ENCODE measurements around the gene CHRNB2. TPM values are rescaled to one million over a fixed set of nuclear protein-coding genes. Genes with fewer than 3 reads are reported as not detected.

Gene CHRNB2
- total and polyA plus RNA-seq, 4 donors = 5.8 to 24.1 (median 19.1) TPM

GRCh38 chr1:154536570-154536969 is 31.0 kb upstream of the CHRNB2 start:
- WGBS (ENCODE audit: insufficient coverage) = 46% methylated on average over 6 of the region's 7 CpGs
- no peak for DNase-seq (ENCODE audit: low read depth in 4 of 6, low spot score in 6 of 6)
- H3K27me3 ChIP-seq (ENCODE audit: control insufficient read depth, insufficient read depth, low read length) = no peaks in the 10 kb centered on the region
- H3K9me3 ChIP-seq (ENCODE audit: control insufficient read depth, insufficient read depth, low read length) = no peaks in the 10 kb centered on the region
- H3K4me1 ChIP-seq (ENCODE audit: control insufficient read depth, insufficient read depth, low read length) = no peaks in the 10 kb centered on the region
- H3K4me3 ChIP-seq (ENCODE audit: low read depth, low read length) = no peak overlapping the region
- H3K36me3 ChIP-seq (ENCODE audit: control insufficient read depth, insufficient read depth, low read length) = no peaks in the 10 kb centered on the region
- H3K27ac ChIP-seq (ENCODE audit: low read depth, low read length) = no peak overlapping the region

GRCh38 chr1:154539486-154540483 is 27.8 kb upstream of the CHRNB2 start:
- H3K9me3 ChIP-seq (ENCODE audit: control insufficient read depth, insufficient read depth, low read length) = no peaks in the 10 kb centered on the region
- H3K36me3 ChIP-seq (ENCODE audit: control insufficient read depth, insufficient read depth, low read length) = no peaks in the 10 kb centered on the region
- 91% methylated on average over 6 of the region's 9 CpGs for WGBS (ENCODE audit: insufficient coverage)
- no peak overlapping the region for H3K4me3 ChIP-seq (ENCODE audit: low read depth, low read length)
- DNase-seq (ENCODE audit: low read depth in 4 of 6, low spot score in 6 of 6) = no peak
- no peaks in the 10 kb centered on the region for H3K4me1 ChIP-seq (ENCODE audit: control insufficient read depth, insufficient read depth, low read length)
- H3K27ac ChIP-seq (ENCODE audit: low read depth, low read length) = no peak overlapping the region
- H3K27me3 ChIP-seq (ENCODE audit: control insufficient read depth, insufficient read depth, low read length) = no peaks in the 10 kb centered on the region

GRCh38 chr1:154541231-154541630 is 26.3 kb upstream of the CHRNB2 start:
- Histone ChIP-seq H3K27ac (ENCODE audit: low read depth, low read length) (no peak overlapping the region), H3K4me1 (ENCODE audit: control insufficient read depth, insufficient read depth, low read length) (no peaks in the 10 kb centered on the region), H3K36me3 (ENCODE audit: control insufficient read depth, insufficient read depth, low read length) (no peaks in the 10 kb centered on the region), H3K9me3 (ENCODE audit: control insufficient read depth, insufficient read depth, low read length) (no peaks in the 10 kb centered on the region), H3K4me3 (ENCODE audit: low read depth, low read length) (no peak overlapping the region), H3K27me3 (ENCODE audit: control insufficient read depth, insufficient read depth, low read length) (no peaks in the 10 kb centered on the region)
- DNase-seq (ENCODE audit: low read depth in 4 of 6, low spot score in 6 of 6) = no peak
- WGBS (ENCODE audit: insufficient coverage) = 48% methylated on average over 6 of the region's 6 CpGs

GRCh38 chr1:154546264-154547063 is 21.1 kb upstream of the CHRNB2 start:
- WGBS (ENCODE audit: insufficient coverage) = 20% methylated on average over 1 of the region's 13 CpGs
- Histone ChIP-seq H3K27ac (ENCODE audit: low read depth, low read length) (no peak overlapping the region), H3K27me3 (ENCODE audit: control insufficient read depth, insufficient read depth, low read length) (no peaks in the 10 kb centered on the region), H3K4me3 (ENCODE audit: low read depth, low read length) (no peak overlapping the region), H3K4me1 (ENCODE audit: control insufficient read depth, insufficient read depth, low read length) (no peaks in the 10 kb centered on the region), H3K9me3 (ENCODE audit: control insufficient read depth, insufficient read depth, low read length) (no peaks in the 10 kb centered on the region), H3K36me3 (ENCODE audit: control insufficient read depth, insufficient read depth, low read length) (peaks cover 22% of the 10 kb centered on the region)
- peak in 2 of 6 donors; percentile 40 to 52 for DNase-seq (ENCODE audit: low read depth in 4 of 6, low spot score in 6 of 6)

- H3K4me3 ChIP-seq (ENCODE audit: low read depth, low read length) = no peak overlapping the region
- DNase-seq (ENCODE audit: low read depth in 4 of 6, low spot score in 6 of 6) = no peak
- no peaks in the 10 kb centered on the region for H3K27me3 ChIP-seq (ENCODE audit: control insufficient read depth, insufficient read depth, low read length)
- H3K27ac ChIP-seq (ENCODE audit: low read depth, low read length) = no peak overlapping the region
- H3K36me3 ChIP-seq (ENCODE audit: control insufficient read depth, insufficient read depth, low read length) = peaks cover 29% of the 10 kb centered on the region
- H3K4me1 ChIP-seq (ENCODE audit: control insufficient read depth, insufficient read depth, low read length) = no peaks in the 10 kb centered on the region
- no peaks in the 10 kb centered on the region for H3K9me3 ChIP-seq (ENCODE audit: control insufficient read depth, insufficient read depth, low read length)
- WGBS (ENCODE audit: insufficient coverage) = 70% methylated on average over 7 of the region's 11 CpGs
Measured at GRCh38 chr1:154547105-154547732, 20.4 kb upstream of the CHRNB2 start.

GRCh38 chr1:154548028-154548427 is 19.6 kb upstream of the CHRNB2 start:
- Histone ChIP-seq H3K4me1 (ENCODE audit: control insufficient read depth, insufficient read depth, low read length) (no peaks in the 10 kb centered on the region), H3K27me3 (ENCODE audit: control insufficient read depth, insufficient read depth, low read length) (no peaks in the 10 kb centered on the region), H3K36me3 (ENCODE audit: control insufficient read depth, insufficient read depth, low read length) (peaks cover 37% of the 10 kb centered on the region), H3K9me3 (ENCODE audit: control insufficient read depth, insufficient read depth, low read length) (no peaks in the 10 kb centered on the region), H3K4me3 (ENCODE audit: low read depth, low read length) (no peak overlapping the region), H3K27ac (ENCODE audit: low read depth, low read length) (no peak overlapping the region)
- WGBS (ENCODE audit: insufficient coverage) = no CpG with 5 or more reads among the region's 1 CpG
- DNase-seq (ENCODE audit: low read depth in 4 of 6, low spot score in 6 of 6) = no peak

- WGBS (ENCODE audit: insufficient coverage) = 60% methylated on average over 1 of the region's 3 CpGs
Measured at GRCh38 chr1:154549202-154549770, 18.3 kb upstream of the CHRNB2 start.

GRCh38 chr1:154550070-154550469 is 17.5 kb upstream of the CHRNB2 start:
- no peak overlapping the region for H3K4me3 ChIP-seq (ENCODE audit: low read depth, low read length)
- no peak for DNase-seq (ENCODE audit: low read depth in 4 of 6, low spot score in 6 of 6)
- WGBS (ENCODE audit: insufficient coverage) = 89% methylated on average over 3 of the region's 5 CpGs
- no peaks in the 10 kb centered on the region for H3K9me3 ChIP-seq (ENCODE audit: control insufficient read depth, insufficient read depth, low read length)
- no peaks in the 10 kb centered on the region for H3K4me1 ChIP-seq (ENCODE audit: control insufficient read depth, insufficient read depth, low read length)
- no peaks in the 10 kb centered on the region for H3K27me3 ChIP-seq (ENCODE audit: control insufficient read depth, insufficient read depth, low read length)
- no peak overlapping the region for H3K27ac ChIP-seq (ENCODE audit: low read depth, low read length)
- peaks cover 54% of the 10 kb centered on the region for H3K36me3 ChIP-seq (ENCODE audit: control insufficient read depth, insufficient read depth, low read length)

More at GRCh38 chr1:154549202-154549770, 18.3 kb upstream of the CHRNB2 start:
- DNase-seq (ENCODE audit: low read depth in 4 of 6, low spot score in 6 of 6) = no peak
- no peaks in the 10 kb centered on the region for H3K9me3 ChIP-seq (ENCODE audit: control insufficient read depth, insufficient read depth, low read length)
- no peak overlapping the region for H3K4me3 ChIP-seq (ENCODE audit: low read depth, low read length)
- no peaks in the 10 kb centered on the region for H3K4me1 ChIP-seq (ENCODE audit: control insufficient read depth, insufficient read depth, low read length)
- no peaks in the 10 kb centered on the region for H3K27me3 ChIP-seq (ENCODE audit: control insufficient read depth, insufficient read depth, low read length)
- no peak overlapping the region for H3K27ac ChIP-seq (ENCODE audit: low read depth, low read length)
- peaks cover 46% of the 10 kb centered on the region for H3K36me3 ChIP-seq (ENCODE audit: control insufficient read depth, insufficient read depth, low read length)

- WGBS (ENCODE audit: insufficient coverage) = 82% methylated on average over 6 of the region's 6 CpGs
- no peak for DNase-seq (ENCODE audit: low read depth in 4 of 6, low spot score in 6 of 6)
- no peaks in the 10 kb centered on the region for H3K9me3 ChIP-seq (ENCODE audit: control insufficient read depth, insufficient read depth, low read length)
- no peak overlapping the region for H3K4me3 ChIP-seq (ENCODE audit: low read depth, low read length)
- H3K27me3 ChIP-seq (ENCODE audit: control insufficient read depth, insufficient read depth, low read length) = no peaks in the 10 kb centered on the region
- H3K36me3 ChIP-seq (ENCODE audit: control insufficient read depth, insufficient read depth, low read length) = peaks cover 60% of the 10 kb centered on the region
- H3K27ac ChIP-seq (ENCODE audit: low read depth, low read length) = no peak overlapping the region
- no peaks in the 10 kb centered on the region for H3K4me1 ChIP-seq (ENCODE audit: control insufficient read depth, insufficient read depth, low read length)
Measured at GRCh38 chr1:154550657-154551056, 16.9 kb upstream of the CHRNB2 start.
